AG04450 (cell line): ENCODE measurements around the gene CDH4. TPM values are rescaled to one million over a fixed set of nuclear protein-coding genes. Genes with fewer than 3 reads are reported as not detected.

Experiments used
- CTCF ChIA-PET: fragments of 300-600, 350-600 bp; formaldehyde crosslinking; extraction: SDS; loops from one replicate; lab custom pipeline; 2022; ENCODE audit warnings: antibody characterized with exemption, inconsistent platforms; lab: Charles Lee
- POLR2A ChIA-PET: fragments of 350-600 bp; formaldehyde crosslinking; extraction: SDS; loops from one replicate; lab custom pipeline; 2021; ENCODE audit warnings: antibody characterized with exemption, inconsistent platforms; lab: Yijun Ruan, JAX
- DNase-seq: peaks from one replicate; pipeline ENCODE4 v3.0.0-alpha.2; 2011; ENCODE audit warnings: low read depth, low spot score
- H3K27ac ChIP-seq: one replicate; pipeline ENCODE4 v1.5.1; 2012; ENCODE audit warnings: low read depth, low read length, control low read depth
- H3K27me3 ChIP-seq: one replicate; pipeline ENCODE4 v1.6.0; 2012; ENCODE audit warnings: low read length; ENCODE audit not compliant: control insufficient read depth, insufficient read depth
- H3K4me3 ChIP-seq: 2 replicates; pipeline ENCODE4 v1.5.1; 2011; ENCODE audit warnings: mild to moderate bottlenecking, low read depth, low read length, control low read depth
- H3K9me3 ChIP-seq: 2 replicates; pipeline ENCODE4 v1.5.1; 2012; ENCODE audit warnings: low read length; ENCODE audit not compliant: control insufficient read depth, insufficient read depth
- polyA plus RNA-seq: library from polyadenylated mRNA; depleted of rRNA; stranded (reverse); fragments of >200 nt; gene quantifications from 2 replicates; pipeline ENCODE4 v1.2.3, GENCODE V29; 2011
- TF ChIP-seq, protein P1 (sequence below): IDR thresholded peaks from 2 replicates; pipeline ENCODE4 v1.5.1; 2011; ENCODE audit warnings: low read depth, low read length, control low read depth, inconsistent platforms

CDH4 gene
- polyA plus RNA-seq, 1 experiment, result 1.6 TPM

DNA sequence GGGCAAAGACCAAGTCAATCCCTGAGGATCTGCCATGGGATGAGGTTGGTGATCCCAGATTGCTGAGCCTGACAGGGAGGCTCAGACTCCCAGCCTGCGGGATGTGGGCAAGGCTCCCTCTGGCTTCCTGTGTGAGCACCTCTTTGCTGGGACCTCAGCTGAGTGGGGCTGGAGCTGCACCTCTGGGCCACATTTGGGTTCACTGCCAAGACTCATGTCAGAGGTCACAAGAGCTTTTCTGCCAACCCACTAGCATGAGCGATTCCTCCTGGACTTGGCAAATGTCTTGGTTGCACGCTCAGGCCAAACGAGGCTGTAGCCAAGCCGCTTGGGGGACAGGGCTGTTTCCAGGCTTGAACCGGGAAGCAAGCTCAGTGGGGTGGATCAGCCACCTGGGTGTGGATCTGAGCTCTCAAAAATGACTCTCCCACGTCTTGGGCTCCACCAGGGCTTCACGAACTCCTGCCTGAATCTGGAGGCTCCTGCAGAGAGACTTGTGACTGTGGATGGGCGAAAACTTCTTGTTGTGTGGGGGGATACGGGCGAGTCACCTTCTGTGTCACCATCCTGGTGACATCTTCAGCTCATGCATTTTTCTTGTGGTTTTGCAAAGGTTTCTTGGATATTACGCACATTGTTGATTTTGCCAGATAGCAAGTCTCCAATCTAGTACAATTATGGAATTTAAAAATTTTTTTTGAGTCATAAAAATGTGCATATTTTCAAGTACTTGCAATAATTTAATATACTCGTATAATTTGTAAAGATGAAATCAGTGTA is 359.5 kb downstream of the CDH4 start:
- Histone ChIP-seq H3K27me3 (no peaks in the 10 kb centered on the region), H3K9me3 (no peaks in the 10 kb centered on the region; the same call in 1 of the 2 replicates), H3K27ac (no peak overlapping the region), H3K4me3 (no peak overlapping the region)
- POLR2A ChIA-PET, result interaction anchor here (0.5 kb wide), 1 partner anchor 422 kb away, joined by 4 read pairs; no protein-coding TSS in a partner anchor
- DNase-seq, result no peak
- CTCF ChIA-PET, result no interaction called here
- TF ChIP-seq, protein P1, sequence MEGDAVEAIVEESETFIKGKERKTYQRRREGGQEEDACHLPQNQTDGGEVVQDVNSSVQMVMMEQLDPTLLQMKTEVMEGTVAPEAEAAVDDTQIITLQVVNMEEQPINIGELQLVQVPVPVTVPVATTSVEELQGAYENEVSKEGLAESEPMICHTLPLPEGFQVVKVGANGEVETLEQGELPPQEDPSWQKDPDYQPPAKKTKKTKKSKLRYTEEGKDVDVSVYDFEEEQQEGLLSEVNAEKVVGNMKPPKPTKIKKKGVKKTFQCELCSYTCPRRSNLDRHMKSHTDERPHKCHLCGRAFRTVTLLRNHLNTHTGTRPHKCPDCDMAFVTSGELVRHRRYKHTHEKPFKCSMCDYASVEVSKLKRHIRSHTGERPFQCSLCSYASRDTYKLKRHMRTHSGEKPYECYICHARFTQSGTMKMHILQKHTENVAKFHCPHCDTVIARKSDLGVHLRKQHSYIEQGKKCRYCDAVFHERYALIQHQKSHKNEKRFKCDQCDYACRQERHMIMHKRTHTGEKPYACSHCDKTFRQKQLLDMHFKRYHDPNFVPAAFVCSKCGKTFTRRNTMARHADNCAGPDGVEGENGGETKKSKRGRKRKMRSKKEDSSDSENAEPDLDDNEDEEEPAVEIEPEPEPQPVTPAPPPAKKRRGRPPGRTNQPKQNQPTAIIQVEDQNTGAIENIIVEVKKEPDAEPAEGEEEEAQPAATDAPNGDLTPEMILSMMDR, result no peak

DNA sequence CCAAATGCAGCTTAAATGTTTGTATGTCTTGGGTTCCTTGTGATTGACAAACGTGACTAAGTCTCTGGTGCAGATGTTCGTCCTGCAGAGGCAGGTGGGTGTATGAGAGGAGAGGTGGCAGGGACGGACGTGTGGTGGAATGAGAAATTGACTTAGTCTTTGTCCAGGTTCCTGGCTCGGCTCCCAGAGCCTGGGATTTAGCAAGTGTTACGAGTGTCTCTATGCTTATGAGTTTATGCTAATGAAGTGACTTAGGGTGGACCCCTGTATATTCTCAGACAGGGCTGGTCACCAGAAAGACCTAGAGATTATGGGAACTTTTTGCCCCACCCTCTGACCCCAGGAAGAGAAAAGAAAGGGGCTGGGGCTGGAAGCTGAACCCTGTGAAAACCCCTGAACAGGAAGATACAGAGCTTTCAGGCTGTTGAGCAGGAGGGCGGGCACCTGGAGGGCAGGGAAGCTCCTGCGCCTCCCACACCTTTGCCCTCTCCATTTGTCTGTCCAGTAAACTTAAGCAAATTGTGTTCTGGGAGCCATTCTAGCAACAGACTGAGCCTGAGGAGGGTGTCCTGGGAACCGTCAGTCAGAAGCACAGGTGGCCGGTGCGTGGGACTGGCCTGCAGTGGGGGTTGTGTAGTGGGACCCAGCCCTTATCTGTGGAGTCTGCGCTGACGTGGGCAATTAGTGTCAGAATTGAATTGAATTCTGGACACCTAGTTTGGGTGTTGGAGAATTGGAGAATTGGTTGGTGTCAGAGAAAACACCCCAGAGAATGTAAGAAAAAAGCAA is 362.1 kb downstream of the CDH4 start:
- CTCF ChIA-PET, result no interaction called here
- H3K4me3 ChIP-seq, result no peak overlapping the region
- no peak overlapping the region for H3K27ac ChIP-seq
- TF ChIP-seq, protein P1, result no peak
- DNase-seq, result no peak
- H3K27me3 ChIP-seq, result no peaks in the 10 kb centered on the region
- peaks cover 4% of the 10 kb centered on the region; the same call in 1 of the 2 replicates for H3K9me3 ChIP-seq
- POLR2A ChIA-PET, result interaction anchor here (0.7 kb wide), 1 partner anchor 98 kb away, joined by 6 read pairs; no protein-coding TSS in a partner anchor

DNA sequence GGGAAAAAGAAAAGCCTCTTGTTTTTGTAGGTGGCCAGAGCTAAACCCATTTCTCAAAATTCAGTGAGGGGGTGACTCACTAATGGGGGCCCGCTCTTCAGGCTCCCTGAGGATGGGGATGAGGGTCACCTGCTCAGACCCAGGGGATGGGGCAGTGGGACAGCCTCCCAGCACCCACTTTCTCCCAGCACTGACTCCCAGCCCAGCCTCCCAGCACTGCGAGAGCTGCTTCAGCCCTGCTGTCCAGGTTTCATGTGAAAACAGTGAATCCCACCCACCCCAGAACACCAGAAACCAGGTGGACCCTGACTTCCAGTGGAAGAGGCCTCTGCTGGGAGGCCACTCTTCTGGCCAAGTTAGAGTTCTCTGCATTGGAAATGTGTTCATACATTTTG is 362.6 kb downstream of the CDH4 start:
- TF ChIP-seq, protein P1, result no peak
- no peak overlapping the region for H3K27ac ChIP-seq
- no peak for DNase-seq
- POLR2A ChIA-PET, result no interaction called here
- peaks cover 4% of the 10 kb centered on the region; the same call in 1 of the 2 replicates for H3K9me3 ChIP-seq
- H3K4me3 ChIP-seq, result no peak overlapping the region
- CTCF ChIA-PET, result no interaction called here
- H3K27me3 ChIP-seq, result no peaks in the 10 kb centered on the region

DNA sequence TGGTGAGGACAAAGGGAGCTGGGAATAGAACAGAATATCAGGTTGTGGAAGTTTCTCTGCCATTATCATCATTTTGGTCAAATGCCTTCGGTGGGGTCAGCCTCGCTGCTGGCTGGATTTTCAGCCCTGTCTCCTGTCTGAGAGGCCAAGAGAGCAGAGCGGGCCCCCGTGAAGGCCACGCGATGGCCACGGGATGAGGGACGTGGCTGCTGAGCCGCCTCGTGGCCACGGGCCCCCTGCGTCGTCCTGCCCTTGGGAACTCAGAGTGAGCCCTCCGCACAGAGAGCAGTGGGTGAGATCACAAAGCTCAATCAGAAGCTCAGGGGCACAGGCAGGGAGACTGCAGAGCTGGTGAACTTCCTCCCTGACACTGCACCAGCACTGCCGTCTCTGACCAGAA is 363.7 kb downstream of the CDH4 start:
- no peak overlapping the region for H3K4me3 ChIP-seq
- no peak overlapping the region for H3K27ac ChIP-seq
- POLR2A ChIA-PET, result no interaction called here
- CTCF ChIA-PET, result no interaction called here
- peaks cover 4% of the 10 kb centered on the region; the same call in 1 of the 2 replicates for H3K9me3 ChIP-seq
- H3K27me3 ChIP-seq, result no peaks in the 10 kb centered on the region
- DNase-seq, result no peak
- TF ChIP-seq, protein P1, result no peak
